GM12864 (cell line): ENCODE results near the gene SNTA1.
A peak's percentile ranks its signal among the peaks of the same experiment; 100 is the strongest.

Source experiments
- DNase-seq: peaks from one replicate; pipeline ENCODE4 v3.0.0-alpha.2; 2011; ENCODE audit warnings: low read depth
- H3K4me3 ChIP-seq: 2 replicates; pipeline ENCODE4 v1.5.1; 2011; ENCODE audit warnings: mild to moderate bottlenecking, low read depth, low read length, control low read depth
- CTCF ChIP-seq: IDR thresholded peaks from 2 replicates; pipeline ENCODE4 v1.5.1; 2011; ENCODE audit warnings: low read depth, mild to moderate bottlenecking, moderate library complexity, low read length, control low read depth, inconsistent platforms; ENCODE audit errors: missing control alignments

The SNTA1 gene

GRCh38 chr20:33410081-33410742 lies 33.4 kb downstream of the SNTA1 start:
- no peak for DNase-seq
- TF ChIP-seq CTCF, result no peak
- H3K4me3 ChIP-seq, result no peak overlapping the region

DNA sequence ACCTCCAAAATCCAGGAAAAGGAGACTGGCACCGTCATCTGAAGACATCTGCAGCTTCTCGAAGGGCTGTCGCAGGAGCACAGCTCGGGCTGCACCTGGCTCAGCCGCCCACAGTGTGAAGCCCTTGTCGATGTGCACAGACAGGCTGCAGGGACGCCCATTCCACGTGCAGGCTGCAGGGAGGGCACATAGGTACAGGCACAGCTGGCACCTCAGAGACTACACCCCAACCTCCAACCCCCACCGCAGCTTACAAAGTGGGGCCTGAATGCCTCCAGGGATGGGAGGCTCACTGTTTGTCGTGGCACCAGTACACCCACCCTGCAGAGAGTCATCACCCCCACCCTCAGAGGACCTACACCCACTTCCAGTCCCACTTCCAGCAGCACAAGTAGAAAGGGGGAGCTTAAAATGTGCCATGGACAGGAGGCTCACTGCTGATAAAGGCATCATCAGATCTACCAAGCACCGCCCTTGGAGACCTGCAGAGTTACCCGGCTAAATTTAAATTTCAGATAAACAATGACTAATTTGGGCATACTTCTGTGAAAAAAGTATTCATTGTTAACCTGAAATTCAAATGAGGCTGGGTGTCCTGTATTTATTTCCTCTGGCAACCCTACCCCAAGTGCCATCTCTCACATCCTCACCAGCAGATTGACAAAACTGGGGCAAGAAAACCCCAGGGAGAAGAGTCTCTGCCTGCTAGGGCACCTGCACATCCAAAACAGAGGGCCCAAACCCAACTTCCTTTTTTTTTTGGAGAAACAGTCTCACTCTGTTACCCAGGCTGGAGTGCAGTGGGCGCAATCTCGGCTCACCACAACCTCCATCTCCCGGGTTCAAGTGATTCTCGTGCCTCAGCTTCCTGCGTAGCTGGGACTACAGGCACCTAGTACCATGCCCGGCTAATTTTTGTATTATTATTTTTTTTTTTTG lies 34.6 kb downstream of the SNTA1 start:
- DNase-seq, result no peak
- no peak overlapping the region for H3K4me3 ChIP-seq

DNA sequence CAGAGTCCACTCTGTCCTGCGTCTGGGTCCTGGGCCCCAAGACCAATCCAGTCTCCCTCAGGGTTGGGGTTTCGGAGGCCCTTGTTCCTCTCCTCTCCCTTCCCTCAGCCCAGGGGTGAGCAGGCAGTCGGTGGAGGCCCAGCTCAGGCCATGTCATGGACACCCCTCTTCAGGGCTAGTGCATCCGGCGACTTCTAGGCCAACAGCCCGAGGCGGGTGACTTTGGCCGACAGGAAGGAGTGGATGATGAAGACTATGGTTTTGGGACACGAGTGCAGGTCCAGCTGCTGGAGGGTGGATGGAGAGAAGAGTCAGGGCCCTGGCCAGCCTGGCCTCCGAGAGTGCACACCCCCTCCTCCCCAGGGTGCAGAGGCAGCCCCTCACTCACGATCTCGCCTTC lies 35.2 kb downstream of the SNTA1 start:
- TF ChIP-seq CTCF, result no peak
- DNase-seq, result no peak
- no peak overlapping the region for H3K4me3 ChIP-seq

More for the DNA sequence above, 34.6 kb downstream of the SNTA1 start:
- no peak for TF ChIP-seq CTCF

DNA sequence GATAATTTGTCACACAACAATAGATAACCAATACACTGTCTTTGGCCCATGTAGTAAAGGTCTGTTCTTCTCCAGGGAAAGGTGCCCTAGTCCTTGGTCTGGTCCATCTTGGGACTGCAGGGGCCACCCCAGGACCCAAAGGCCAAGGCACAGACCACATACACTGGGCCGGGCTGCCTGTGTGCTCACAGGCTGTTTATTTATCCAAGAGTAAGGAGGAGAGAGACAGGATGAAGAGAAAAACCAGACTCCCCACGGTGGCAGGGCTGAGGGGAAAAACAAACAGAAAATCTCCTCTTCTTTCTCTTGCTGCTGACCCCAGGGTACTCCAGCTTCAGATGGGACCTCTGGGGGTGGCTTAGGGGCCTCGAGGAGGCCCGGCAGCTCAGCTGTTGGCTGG lies 35.8 kb downstream of the SNTA1 start:
- no peak for TF ChIP-seq CTCF

DNA sequence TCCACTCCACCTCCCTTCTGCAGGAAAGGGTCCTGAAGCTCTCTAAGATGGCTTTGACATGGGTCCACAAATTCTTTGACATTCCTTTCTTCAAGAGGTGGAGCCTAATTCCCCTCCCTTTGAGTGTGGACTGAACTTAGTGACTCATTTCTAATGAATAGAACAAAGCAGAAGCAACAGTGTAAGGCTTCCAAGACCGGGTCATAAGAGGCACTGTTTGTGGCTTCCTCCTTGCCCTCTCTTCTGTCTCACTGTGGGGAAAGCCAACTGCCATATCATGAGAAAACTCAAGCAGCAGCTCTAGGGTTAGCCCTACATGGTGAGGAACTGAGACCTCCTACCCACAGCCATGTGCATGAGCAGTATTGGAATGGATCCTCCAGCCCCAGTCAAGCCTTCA lies 36.3 kb downstream of the SNTA1 start:
- TF ChIP-seq CTCF, result no peak
- H3K4me3 ChIP-seq, result no peak overlapping the region
- DNase-seq, result no peak

More for the DNA sequence above, 35.8 kb downstream of the SNTA1 start:
- DNase-seq, result no peak
- H3K4me3 ChIP-seq, result no peak overlapping the region

DNA sequence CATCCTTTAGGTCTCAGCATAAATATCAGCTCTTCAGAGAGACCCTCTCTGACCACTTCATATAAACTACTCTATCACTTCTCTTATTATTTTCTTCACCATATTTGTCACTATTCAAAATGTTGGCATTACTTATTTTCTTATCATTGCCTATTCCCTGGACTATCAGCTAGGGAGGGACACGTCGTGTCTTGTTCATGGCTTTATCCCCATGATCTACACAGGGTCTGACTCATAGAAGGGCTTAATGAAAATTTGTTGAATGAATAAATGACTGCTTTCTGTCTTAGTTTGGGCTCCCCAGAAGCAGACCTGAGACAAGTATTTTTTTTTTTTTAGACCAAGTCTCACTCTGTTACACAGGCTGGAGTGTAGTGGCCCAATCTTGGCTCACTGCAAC lies 39.3 kb downstream of the SNTA1 start:
- no peak overlapping the region for H3K4me3 ChIP-seq
- no peak for TF ChIP-seq CTCF
- DNase-seq, result no peak

DNA sequence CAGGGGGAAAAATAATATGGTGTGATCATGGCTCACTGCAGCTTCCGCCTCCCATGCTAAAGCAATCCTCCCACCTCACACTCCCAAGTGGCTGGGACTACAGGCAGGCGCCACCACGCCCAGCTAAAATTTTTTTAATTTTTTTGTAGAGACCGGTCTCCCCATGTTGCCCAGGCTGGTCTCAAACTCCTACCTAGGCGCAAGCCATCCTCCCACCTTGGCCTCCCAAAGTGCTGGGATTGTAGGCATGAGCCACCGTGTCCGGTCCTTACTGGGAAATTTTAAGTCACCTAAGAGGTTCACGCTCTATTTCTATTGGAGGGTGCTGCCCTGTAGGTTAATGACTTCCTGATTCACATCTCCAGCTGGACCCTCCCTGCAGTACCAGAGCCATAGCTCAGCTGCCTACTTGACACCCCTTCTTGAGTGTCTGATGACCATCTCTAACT lies 41.6 kb downstream of the SNTA1 start:
- no peak for DNase-seq
- peak overlapping the region; percentile 80 for H3K4me3 ChIP-seq
- TF ChIP-seq CTCF, result no peak
